HEK293 (cell line): ENCODE results near the gene SNRNP40.

ENCODE experiments used
- CTCF ChIA-PET: fragments of 350-600 bp; formaldehyde crosslinking; extraction: SDS; loops from one replicate; lab custom pipeline; 2021; ENCODE audit warnings: antibody characterized with exemption; lab: Yijun Ruan, JAX
- POLR2A ChIA-PET: fragments of 300-600 bp; formaldehyde crosslinking; extraction: SDS; loops from one replicate; lab custom pipeline; 2020; ENCODE audit warnings: antibody characterized with exemption, inconsistent platforms; lab: Yijun Ruan, JAX
- H3K27ac ChIP-seq: fragments of 200-500 bp; sonication (Bioruptor generic); 2 replicates; pipeline ENCODE4 v1.5.1; 2014; ENCODE audit warnings: low read depth, low read length, control low read depth, inconsistent platforms; ENCODE audit errors: extremely low read depth
- H3K36me3 ChIP-seq, 2 experiments: fragments of 200-500 bp in 1 of 2; sonication (Bioruptor generic) in 1 of 2; 1 replicate in 1 of 2; 2 replicates in 1 of 2; pipeline ENCODE4 v1.5.1; 2014 to 2017; ENCODE audit warnings: inconsistent platforms in 2 of 2, low read length in 2 of 2; ENCODE audit not compliant: control insufficient read depth in 2 of 2, insufficient read depth in 1 of 2
- H3K4me1 ChIP-seq: fragments of 200-500 bp; sonication (Bioruptor generic); 2 replicates; pipeline ENCODE4 v1.5.1; 2014; ENCODE audit warnings: mild to moderate bottlenecking, low read length, inconsistent platforms; ENCODE audit not compliant: control insufficient read depth, insufficient read depth
- H3K4me3 ChIP-seq: 2 replicates; pipeline ENCODE4 v1.5.1; 2011; ENCODE audit warnings: low read depth, mild to moderate bottlenecking, control low read depth, low read length, moderate library complexity
- H3K9me3 ChIP-seq: fragments of 200-500 bp; sonication (Bioruptor generic); 2 replicates; pipeline ENCODE4 v1.5.1; 2014; ENCODE audit warnings: low read depth, low read length, inconsistent platforms; ENCODE audit not compliant: control insufficient read depth, insufficient read depth
- BCL11B ChIP-seq: fragments of 450-650 bp; formaldehyde crosslinking; IDR thresholded peaks from 2 replicates; pipeline ENCODE4 v1.5.1; 2016; ENCODE audit warnings: low read depth, missing biosample characterization, missing genetic modification characterization
- GFI1B ChIP-seq: fragments of 450-650 bp; formaldehyde crosslinking; IDR thresholded peaks from 2 replicates; pipeline ENCODE4 v1.5.1; 2016; ENCODE audit warnings: missing biosample characterization, missing genetic modification characterization
- IKZF3 ChIP-seq: fragments of 450-650 bp; IDR thresholded peaks from 2 replicates; pipeline ENCODE4 v1.5.0; 2018; ENCODE audit warnings: missing biosample characterization, mild to moderate bottlenecking, missing genetic modification characterization, moderate library complexity
- TCF7L2 ChIP-seq: IDR thresholded peaks from 2 replicates; pipeline ENCODE4 v1.6.1; 2011; ENCODE audit warnings: low read depth, mild to moderate bottlenecking, inconsistent platforms, low read length, moderate library complexity, borderline replicate concordance
- TSHZ1 ChIP-seq: fragments of 450-650 bp; formaldehyde crosslinking; IDR thresholded peaks from 2 replicates; pipeline ENCODE4 v1.5.1; 2016; ENCODE audit warnings: missing biosample characterization, missing genetic modification characterization, borderline replicate concordance
- WT1 ChIP-seq: fragments of 450-650 bp; formaldehyde crosslinking; IDR thresholded peaks from 2 replicates; pipeline ENCODE4 v1.5.1; 2016; ENCODE audit warnings: missing biosample characterization, missing genetic modification characterization
- YY1 ChIP-seq: fragments of 450-650 bp; formaldehyde crosslinking; IDR thresholded peaks from 2 replicates; pipeline ENCODE4 v1.5.1; 2018; ENCODE audit warnings: missing biosample characterization, missing genetic modification characterization
- ZBTB11 ChIP-seq: fragments of 450-650 bp; formaldehyde crosslinking; conservative IDR thresholded peaks from 2 replicates; pipeline ENCODE4 v1.5.1; 2016; ENCODE audit warnings: low read depth, missing biosample characterization, missing genetic modification characterization
- ZFP69B ChIP-seq: fragments of 450-650 bp; formaldehyde crosslinking; IDR thresholded peaks from 2 replicates; pipeline ENCODE4 v1.5.1; 2016; ENCODE audit warnings: missing biosample characterization, missing genetic modification characterization
- ZNF121 ChIP-seq: fragments of 450-650 bp; formaldehyde crosslinking; IDR thresholded peaks from 2 replicates; pipeline ENCODE4 v1.5.1; 2016; ENCODE audit warnings: missing biosample characterization, missing genetic modification characterization
- ZNF148 ChIP-seq: fragments of 450-650 bp; formaldehyde crosslinking; IDR thresholded peaks from 2 replicates; pipeline ENCODE4 v1.5.0; 2017; ENCODE audit warnings: missing biosample characterization, missing genetic modification characterization, borderline replicate concordance
- ZNF280D ChIP-seq: fragments of 450-650 bp; formaldehyde crosslinking; IDR thresholded peaks from 2 replicates; pipeline ENCODE4 v1.5.1; 2016; ENCODE audit warnings: missing biosample characterization, missing genetic modification characterization
- ZNF362 ChIP-seq: fragments of 450-650 bp; formaldehyde crosslinking; IDR thresholded peaks from 2 replicates; pipeline ENCODE4 v1.5.1; 2016; ENCODE audit warnings: missing biosample characterization, missing genetic modification characterization
- ZNF398 ChIP-seq: fragments of 450-650 bp; formaldehyde crosslinking; IDR thresholded peaks from 2 replicates; pipeline ENCODE4 v1.5.1; 2017; ENCODE audit warnings: missing biosample characterization, missing genetic modification characterization
- ZNF660 ChIP-seq: fragments of 450-650 bp; IDR thresholded peaks from 2 replicates; pipeline ENCODE4 v1.5.1; 2018; ENCODE audit warnings: missing biosample characterization, mild to moderate bottlenecking, missing genetic modification characterization
- ZNF707 ChIP-seq: fragments of 450-650 bp; formaldehyde crosslinking; IDR thresholded peaks from 2 replicates; pipeline ENCODE4 v1.5.1; 2016; ENCODE audit warnings: missing biosample characterization, missing genetic modification characterization
- ZNF777 ChIP-seq: fragments of 450-650 bp; formaldehyde crosslinking; IDR thresholded peaks from 2 replicates; pipeline ENCODE4 v1.5.1; 2017; ENCODE audit warnings: missing biosample characterization, missing genetic modification characterization, borderline replicate concordance
- ZNF792 ChIP-seq: fragments of 450-650 bp; formaldehyde crosslinking; IDR thresholded peaks from 2 replicates; pipeline ENCODE4 v1.5.1; 2016; ENCODE audit warnings: missing biosample characterization, missing genetic modification characterization

SNRNP40 gene

GRCh38 chr1:31324093-31324492 is 27.5 kb upstream of the SNRNP40 start:
- peaks cover 12 to 43% of the 10 kb centered on the region in 2 experiments; a peak in 2 of 3 replicates for H3K36me3 ChIP-seq
- H3K27ac ChIP-seq = no peak overlapping the region
- CTCF ChIA-PET = no interaction called here
- H3K9me3 ChIP-seq = no peaks in the 10 kb centered on the region
- no peak overlapping the region for H3K4me3 ChIP-seq
- no peak for TF ChIP-seq YY1 (tag by site-specific recombination)
- TF ChIP-seq WT1 (tag by site-specific recombination) = no peak
- TF ChIP-seq BCL11B (tag by site-specific recombination) = no peak
- peak; percentile 73; the same call in 1 of the 2 replicates for TF ChIP-seq ZNF121 (tag by site-specific recombination)
- TF ChIP-seq ZNF362 (tag by site-specific recombination) = no peak
- no peaks in the 10 kb centered on the region for H3K4me1 ChIP-seq
- POLR2A ChIA-PET = no interaction called here

GRCh38 chr1:31318146-31318545 is 21.6 kb upstream of the SNRNP40 start:
- H3K9me3 ChIP-seq = no peaks in the 10 kb centered on the region
- CTCF ChIA-PET = interaction anchor here (0.8 kb wide), 1 partner anchor 133 kb away, joined by 3 read pairs; no protein-coding TSS in a partner anchor
- H3K4me1 ChIP-seq = no peaks in the 10 kb centered on the region
- no peak overlapping the region for H3K27ac ChIP-seq
- POLR2A ChIA-PET = interaction anchor here (1.1 to 1.3 kb wide), 2 partner anchors 22 to 55 kb away, joined by 3 read pairs; partner anchors contain the start of genes FABP3, SNRNP40 and ZCCHC17
- peaks cover 31 to 84% of the 10 kb centered on the region in 2 experiments for H3K36me3 ChIP-seq
- H3K4me3 ChIP-seq = no peak overlapping the region
- TF ChIP-seq ZNF707 (tag by site-specific recombination) (no peak), IKZF3 (tag by site-specific recombination) (no peak), ZNF398 (no peak), ZNF777 (tag by site-specific recombination) (no peak), ZNF792 (tag by site-specific recombination) (no peak), TCF7L2 (no peak), ZNF148 (no peak), ZNF280D (tag by site-specific recombination) (no peak), WT1 (tag by site-specific recombination) (no peak), TSHZ1 (no peak), ZBTB11 (tag by site-specific recombination) (no peak), GFI1B (tag by site-specific recombination) (no peak), ZFP69B (no peak), ZNF660 (no peak)
